Activated CD4-positive, alpha-beta T cell treated with anti-CD3 and anti-CD28 coated beads for 24 hours (primary cell): ENCODE measurements around the gene PSORS1C1.

Experiments used
- DNase-seq, 2 donors: peaks; one replicate each; pipeline ENCODE4 v3.0.0-alpha.2; 2020; ENCODE audit warnings: low read depth in 2 of 2

Gene PSORS1C1

DNA sequence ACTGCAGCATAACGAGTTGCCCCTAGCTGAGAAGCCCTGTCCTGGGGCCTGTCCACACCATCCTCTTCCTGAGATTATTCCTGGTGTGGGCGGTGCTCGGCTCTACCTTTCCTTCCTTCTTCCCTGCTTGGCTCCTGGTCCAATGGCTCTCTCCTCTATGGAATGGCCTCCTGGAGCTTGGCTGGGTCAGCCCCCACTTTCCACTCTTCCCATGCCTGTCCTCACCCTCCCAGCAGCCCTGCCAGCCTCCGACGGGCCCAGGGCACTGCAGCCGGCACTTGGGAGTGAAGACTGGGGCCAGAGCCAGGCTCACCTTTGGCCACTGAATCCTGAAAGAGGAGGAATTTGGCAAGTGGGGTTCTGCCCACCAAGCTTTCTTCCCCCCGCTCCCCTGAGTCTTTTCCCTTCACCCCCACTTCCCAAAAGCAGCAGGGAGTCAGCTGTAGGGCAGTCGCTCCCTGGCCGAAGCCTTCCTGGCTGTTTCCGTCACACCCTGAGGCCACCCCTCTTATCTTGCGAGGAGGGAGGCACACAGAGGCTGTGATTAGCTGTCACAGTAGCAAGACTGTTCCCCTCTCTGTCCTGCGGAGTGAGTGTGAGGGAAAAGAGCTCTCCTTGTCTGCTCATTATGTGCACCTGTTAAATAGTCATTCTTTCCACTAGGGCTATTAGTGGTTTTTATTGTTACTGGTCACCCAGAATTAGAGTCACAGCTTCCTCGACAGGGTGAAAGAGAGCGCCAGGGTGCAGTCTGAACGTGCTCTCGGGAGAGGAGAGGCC, 12.0 kb downstream of the PSORS1C1 start:
- no peak for DNase-seq

DNA sequence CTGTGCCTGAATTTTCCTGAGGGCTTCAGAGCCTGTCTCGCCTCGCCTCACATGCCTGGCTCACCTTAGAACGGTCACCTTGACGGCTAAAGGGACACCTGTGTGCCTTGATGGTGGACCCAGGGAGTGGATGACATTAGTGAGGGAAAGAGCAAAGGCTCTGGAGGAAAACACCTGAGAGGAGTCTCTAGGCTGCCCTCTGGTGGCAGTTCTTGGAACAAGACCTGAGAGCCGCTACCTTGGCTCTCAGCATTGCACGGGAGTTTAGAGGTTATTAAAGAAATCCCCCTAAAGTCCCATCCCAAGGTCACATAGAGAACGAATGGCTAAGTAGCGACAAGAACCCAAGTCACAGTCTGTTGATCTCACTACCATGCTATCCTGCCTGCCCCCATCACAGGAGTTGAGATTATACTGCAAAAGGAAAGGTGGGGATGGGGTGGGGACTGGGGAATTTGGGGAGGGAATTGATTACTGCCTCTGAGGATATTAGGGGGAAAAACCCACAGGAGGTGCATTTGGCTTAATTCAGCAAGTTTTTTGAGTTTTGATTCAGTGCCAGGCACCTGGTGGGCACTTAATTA, 13.6 kb downstream of the PSORS1C1 start:
- DNase-seq: peak; percentile 50 to 70

DNA sequence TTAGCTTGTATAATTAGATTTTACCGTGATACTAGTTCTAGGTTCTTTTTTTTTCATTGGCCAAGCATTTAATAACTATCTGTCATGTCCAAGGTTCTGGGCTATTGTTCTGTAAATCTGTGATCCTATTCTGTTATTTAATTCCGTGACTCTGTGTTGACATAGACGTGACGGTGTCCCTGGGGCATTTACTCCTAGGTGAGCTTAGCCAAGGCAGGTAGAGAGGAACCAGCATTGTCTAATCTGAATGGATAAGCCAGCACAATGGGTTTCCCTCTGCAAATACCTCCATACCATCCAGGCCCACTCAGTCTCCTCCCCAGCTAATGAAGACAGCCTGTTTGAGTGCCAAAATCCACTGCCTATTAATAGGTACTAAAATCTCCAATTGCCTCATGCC, 14.5 kb downstream of the PSORS1C1 start:
- DNase-seq: no peak

DNA sequence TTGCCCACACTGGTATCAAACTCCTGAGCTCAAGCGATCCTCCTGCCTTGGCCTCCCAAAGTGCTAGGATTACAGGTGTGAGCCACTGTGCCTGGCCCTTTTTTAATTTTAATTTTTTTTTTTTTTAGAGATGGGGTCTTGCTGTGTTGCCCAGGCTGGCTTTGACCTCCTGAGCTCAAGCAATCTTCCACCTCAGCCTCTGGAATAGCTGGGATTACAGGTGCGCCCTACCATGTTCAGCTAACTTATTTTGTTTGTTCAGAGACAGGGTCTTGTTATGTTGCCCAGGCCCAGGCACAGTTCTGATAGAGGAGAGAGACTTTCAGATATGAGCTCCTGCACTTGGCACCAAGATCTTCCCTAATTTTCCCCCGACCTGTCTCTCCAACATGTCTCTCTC, 16.2 kb downstream of the PSORS1C1 start:
- no peak for DNase-seq

DNA sequence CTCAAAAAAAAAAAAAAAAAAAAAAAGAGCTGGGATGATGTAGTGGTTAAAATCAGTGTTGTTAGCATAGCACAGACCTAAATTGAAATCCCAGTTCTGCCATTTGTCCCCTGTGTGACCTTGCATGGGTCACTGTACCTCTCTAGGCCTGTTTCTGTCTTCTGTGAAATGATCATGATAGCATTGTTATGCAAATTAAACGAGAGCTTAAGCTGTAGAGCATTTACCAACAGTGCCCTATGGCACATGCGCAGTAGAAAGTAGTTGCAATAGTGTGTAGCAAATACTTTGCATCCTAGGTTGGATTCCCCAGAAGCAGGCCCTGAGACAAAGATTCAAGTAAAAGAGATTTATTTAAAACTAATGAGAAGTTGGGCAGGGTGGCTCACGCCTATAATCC, 17.0 kb downstream of the PSORS1C1 start:
- no peak for DNase-seq

DNA sequence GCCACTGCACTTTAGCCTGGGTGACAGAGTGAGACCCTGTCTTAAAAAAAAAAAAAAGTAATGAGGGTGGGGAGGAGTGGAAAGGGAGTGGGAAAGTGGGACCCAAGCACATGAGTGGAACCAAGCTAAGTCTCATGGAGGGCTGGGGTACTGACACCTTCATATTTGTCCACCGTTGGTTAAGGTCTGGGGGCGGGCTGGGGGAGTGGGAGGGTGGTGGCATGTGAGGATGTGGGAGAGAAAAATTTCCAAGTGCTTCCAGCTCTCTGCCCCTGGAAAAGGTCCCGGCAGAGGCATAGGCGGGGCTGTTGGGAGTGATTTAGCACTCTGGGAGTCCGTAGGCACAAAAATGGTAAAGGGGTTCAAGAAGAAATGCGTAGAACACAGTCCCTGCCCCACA, 18.2 kb downstream of the PSORS1C1 start:
- DNase-seq: no peak

DNA sequence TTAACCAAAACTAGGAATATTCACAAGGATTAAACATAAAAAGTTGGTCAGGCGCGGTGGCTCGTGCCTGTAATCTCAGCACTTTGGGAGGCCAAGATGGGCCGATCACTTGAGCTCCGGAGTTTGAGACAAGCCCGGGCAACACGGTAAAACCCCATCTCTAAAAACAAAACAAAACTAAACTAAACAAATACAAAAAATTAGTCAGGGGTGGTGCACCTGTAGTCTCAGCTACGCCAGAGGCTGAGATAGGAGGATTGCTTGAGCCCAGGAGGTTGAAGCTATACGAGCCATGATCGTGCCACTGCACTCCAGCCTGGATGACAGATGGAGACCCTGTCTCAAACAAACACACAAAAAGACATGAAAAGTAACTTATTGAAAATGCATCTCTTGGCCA, 21.1 kb downstream of the PSORS1C1 start:
- DNase-seq: no peak

DNA sequence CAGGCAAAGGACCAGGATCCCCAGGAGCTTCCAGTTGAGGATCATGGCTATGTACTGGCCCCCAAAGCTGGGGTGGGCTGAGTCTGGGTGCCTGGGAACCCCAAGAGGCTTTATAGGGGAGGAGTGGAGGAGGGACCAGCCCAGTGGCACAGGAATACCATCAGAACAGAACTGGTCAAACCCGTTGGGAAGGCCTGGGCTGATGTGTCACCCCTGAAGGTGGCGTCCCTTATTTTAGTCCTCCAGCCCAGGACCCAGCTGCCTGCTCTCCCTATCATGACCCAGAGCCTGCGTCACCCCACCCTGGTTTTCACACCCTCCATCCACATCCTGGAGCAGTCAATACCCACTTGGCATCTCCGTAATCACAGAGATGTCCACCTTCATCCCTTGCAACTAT, 24.4 kb downstream of the PSORS1C1 start, which contains the start of gene PSORS1C2:
TSS of gene PSORS1C2 (minus strand) at position 85 of the 400 bp plus-strand sequence. CDS start at position 45, 40 bp downstream.
- no peak for DNase-seq

DNA sequence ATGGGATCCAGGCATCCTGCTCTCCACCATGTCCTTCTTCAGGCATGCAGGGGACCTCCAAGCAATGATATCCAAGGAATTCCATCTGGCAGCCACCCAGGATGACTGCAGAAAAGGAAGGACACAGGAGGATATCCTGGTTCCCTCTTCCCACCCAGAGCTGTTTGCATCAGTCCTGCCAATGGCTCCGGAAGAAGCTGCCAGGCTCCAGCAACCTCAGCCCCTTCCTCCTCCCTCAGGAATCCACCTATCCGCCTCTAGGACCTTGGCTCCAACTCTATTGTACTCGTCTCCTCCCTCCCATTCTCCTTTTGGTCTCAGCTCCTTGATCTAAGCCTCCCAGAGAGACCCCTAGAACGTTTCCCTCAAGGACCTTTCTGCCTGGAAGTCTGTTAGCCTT, 25.0 kb downstream of the PSORS1C1 start:
- DNase-seq: no peak

DNA sequence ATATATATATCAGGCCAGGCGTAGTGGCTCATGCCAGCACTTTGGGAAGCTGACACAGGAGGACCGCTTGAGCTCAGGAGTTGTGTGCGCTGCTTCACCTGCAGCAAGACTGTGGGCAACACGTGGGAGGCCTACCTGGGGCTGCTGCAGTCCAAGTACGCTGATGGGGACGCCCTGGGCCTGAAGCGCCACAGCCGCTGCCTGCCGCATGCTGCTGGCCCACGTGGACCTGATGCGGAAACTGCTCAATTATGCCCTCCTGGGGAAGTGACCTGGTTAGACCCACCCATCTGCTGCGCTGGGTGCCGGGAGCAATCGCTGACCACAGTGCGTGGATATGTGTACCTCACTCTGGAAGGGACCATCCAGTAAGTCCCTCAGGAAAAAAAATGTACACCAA, 26.0 kb downstream of the PSORS1C1 start:
- DNase-seq: no peak

DNA sequence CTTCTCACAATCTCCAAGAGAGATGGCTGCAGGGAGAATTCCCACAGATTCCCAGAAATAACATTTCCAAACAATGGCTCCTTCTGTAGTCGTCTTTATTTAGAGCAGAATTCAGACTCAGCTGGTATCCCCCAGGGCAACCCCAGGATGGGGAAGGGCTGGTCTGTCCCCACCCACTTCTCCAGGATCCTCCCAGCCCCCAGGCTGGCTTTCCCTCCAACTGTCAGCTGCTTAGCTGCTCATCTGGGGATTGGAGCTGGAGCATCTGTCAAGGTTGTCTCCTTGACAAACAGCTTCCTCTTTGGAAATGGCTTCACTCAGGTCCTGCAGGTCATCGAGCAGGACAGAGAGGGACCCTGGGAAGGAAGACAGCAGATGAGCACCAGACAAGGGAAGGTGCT, 27.8 kb downstream of the PSORS1C1 start:
- DNase-seq: no peak

DNA sequence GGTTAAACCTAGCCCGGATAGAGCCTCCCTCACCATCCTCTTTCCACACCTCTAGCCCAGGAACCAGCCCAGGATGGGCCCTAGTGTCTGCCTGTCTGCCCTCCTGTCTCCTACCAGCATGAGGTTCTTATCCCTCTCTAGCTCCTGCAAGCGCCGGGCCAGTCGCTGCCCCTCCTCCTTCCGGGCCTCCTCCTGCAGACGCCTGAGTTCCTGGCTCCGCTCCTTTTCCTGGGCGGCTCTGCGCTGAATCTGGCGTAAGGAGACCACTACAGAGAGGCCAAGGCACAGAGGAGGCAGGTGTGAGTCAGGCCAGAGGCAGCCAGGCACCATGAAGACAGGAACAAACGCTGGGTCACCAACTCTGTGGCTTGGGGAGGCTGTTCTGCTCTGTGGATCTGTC, 28.5 kb downstream of the PSORS1C1 start:
- no peak for DNase-seq

DNA sequence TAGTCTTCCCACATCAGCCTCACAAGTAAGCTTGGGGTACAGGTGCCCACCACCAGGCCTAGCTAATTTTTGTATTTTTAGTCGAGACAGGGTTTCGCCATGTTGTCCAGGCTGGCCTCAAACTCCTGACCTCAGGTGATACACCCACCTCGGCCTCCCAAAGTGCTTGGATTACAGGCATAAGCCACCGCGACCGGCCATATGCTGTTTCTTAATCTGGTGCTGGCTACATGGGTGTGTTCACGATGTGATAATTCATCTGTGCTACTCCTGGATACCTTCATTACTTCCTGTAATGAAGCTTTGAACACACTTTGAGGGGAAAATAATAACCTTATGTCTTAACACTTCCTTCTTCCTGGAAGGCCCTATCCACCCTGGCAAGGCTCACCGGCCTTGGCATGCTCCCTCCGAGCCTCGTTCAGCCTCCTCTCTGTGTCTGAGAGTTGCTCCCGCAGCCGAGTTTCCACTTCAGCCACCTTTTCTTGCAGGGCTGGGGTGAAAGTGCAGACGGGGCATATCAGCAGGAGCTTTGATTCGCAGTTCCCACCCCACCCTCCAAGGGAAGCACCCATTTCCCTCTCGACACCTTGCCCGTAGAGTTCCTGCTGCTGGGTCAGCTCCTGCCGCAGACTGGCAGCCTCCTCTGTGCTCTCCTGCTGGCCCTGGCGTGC, 29.8 kb downstream of the PSORS1C1 start:
- DNase-seq: no peak

DNA sequence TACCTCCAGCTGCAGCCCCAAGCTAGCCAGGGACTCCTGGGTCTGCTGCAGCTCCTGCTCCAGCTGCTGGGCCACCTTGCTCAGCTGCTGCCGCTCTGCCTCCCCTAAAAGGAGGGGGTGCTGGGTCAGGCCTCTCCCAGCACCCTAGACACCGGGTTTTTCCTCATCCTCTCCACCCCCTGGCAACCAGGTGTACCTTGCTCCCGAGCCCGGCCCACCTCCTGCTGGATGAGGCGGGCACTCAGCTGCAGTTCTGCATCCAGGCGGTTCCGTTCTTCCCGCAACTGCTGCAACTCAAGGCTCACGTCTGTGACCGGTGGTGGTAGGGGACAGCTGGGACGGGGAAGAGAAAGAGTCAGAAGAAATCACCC, 30.4 kb downstream of the PSORS1C1 start:
- no peak for DNase-seq

DNA sequence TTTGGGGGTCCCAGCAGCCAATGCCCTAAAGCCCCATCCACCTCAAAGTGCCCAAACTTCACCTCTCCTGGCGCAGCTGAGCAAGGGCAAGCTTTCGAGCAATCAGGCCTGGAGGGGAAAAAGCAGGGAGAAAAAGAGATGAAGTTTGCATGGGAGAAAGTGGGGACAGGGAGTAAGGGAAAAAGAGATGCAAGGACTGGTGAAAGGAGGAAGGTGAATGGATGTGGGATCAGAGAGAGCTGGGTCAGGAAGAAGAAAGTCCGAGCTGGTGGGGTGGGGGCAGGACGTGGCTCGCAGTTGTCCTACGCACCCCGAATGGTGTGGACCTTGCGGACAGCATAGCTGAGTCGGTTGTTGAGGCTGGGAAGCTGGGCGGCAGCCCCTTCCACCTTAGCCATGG, 30.8 kb downstream of the PSORS1C1 start:
- DNase-seq: no peak

DNA sequence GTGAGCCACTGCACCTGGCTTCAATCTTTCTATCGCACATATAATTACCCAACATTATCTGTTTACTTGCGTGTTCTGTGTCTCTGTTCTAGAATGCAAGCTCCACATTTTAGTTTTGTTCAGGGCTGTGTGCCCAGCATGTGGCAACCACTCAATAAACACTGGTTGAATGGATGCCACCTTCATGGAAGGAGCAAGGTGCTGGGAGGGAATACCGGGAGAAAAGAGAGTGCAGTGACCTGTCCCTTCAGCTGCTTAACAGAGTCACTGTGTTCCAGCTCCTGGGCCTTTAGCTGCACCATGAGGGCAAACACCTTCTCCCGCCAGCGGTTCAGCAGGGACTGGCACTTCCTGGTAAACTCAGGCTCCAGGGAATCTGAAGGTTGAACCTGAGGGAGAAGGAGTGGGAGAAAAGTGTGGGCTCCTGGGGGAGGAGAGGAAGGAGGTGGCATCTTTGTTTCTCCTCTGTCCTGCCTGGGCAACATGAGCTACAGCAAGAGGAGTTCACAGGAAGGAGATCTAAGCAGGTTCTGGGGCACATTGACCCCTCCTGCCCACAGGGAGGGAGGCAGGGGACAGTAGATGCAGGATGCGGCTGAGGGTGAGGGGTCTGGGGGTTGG, 35.3 kb downstream of the PSORS1C1 start:
- DNase-seq: no peak

DNA sequence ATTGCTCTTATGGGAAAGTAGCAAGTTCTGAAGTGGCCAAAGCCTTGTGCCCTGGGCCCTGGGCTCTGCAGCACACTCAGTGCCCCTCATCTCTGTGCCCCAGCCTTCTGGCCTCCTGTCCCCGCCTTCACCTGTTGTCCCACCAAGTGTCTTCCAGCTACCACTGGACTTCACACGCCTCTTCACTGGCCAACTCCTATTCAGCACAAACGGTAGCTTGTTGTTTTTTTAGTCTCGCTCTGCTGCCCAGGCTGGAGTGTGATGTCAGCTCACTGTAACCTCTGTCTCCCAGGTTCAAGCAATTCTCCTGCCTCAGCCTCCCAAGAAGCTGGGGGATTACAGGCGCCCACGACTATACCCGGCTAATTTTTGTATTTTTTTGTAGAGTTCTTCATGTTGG, 38.2 kb downstream of the PSORS1C1 start:
- no peak for DNase-seq

DNA sequence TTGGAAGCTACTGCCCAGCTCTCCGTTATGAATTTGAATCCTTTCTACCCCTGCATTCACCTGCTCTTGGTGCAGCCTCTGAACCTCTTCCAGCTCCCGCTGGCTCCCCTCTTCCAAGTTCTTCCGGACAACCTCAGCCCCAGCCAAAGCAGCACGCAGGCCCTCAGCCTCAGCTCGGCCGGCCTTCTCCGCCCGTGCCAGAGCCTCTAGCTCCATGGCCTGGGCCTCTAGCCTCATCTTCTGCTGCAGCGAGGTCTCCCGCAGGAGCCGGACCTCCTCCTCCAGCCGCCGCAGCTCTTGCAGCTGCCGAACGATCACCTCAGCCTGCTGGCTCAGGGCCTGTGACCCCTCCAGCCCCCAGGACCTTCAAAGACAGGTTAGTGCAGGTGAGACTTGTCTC, 39.8 kb downstream of the PSORS1C1 start:
- no peak for DNase-seq

DNA sequence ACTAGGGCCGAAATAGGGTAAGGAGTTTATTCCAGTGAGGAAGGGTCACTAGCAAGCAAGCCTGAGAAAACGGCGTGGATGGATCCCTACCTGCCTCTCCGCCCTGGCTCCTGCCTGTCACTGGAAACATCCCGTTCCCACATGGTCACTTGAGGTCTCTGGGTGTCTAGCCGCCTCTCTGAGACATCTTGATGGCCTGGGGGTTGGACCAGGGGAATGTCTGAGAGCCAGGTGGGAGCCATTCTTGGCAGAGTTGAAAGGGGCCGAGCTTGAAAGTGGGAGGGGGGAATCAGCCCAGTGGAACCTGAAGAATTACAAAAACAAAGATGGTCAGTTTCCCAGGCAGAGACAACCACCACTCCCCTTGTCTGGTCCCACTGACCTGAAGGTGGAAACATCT, 42.0 kb downstream of the PSORS1C1 start:
- no peak for DNase-seq

DNA sequence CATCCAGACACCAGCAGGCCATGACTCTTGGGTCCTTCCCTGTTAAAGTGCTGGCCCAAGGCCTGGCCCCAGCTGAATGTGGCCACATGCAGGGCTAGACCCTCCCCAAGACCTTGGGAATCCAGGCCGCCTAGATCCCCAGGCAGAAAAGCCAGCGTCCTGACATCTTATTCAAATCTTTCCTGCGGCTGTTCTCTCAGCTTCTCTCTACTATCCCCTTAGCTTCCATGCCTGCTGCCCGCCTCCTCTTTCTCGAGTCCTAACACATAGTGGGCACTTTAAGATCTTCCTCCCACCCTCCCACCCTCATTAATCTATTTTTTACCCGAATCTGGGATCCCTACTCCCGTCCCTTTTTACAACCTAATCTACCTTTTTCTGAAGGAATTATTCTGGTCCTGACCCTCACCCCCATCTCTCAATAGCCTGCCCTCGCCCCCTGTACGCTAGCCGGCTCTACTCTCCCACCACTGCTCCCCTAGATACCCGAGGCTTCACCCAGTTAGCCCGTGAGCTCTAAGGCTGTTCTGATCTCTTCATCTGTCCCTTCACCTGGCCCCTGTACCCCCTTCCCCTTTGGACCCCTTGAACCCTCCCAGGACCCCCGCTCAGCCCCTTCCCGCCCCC, 43.0 kb downstream of the PSORS1C1 start, which contains the start of gene CCHCR1:
TSS of gene CCHCR1 (minus strand) at position 290 of the 627 bp plus-strand sequence. CDS start at position 88, 202 bp downstream.
- DNase-seq: no peak

DNA sequence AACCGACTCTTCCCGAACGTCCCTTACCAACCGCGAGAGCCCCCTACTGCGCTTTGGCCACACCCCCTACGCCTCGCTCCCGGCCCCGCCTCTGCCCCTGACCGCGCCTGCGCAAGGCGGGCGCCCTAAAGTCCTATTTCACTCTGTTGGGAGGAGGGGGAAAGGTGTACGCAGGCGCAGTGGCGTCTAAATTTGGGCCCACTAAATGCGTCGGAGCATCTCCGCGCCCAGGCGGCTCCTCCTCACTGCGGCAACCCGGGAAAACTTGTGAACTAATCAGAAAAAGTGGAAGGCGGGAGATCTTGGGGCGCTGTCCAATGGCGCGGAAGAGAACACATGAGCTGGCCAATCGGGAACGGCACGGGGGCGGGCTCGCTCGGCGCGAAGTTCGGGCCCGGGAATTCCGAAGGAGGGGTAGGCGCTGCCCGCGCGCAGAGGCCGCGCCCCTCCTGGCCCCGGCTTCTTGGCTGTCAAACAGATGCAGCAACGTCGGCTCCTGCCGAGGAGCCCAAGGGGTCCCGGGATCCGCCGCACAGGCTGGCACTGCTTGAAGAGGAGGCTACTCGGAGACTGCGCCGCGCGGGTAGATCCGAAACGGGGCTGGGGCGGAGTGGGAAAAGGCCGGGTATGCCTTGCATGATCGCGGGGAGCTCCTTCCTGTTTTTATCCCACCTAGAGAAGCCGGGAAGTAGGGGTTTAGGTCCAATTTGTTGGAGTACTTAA, 43.7 kb downstream of the PSORS1C1 start, which contains the start of gene TCF19:
TSS of gene TCF19 (plus strand) at position 450 of the 723 bp plus-strand sequence. CDS start 881 bp downstream, outside the sequence.
- DNase-seq: peak; percentile 98 to 99
